Measurements from ENCODE around the gene JAZF1.

- TF ChIP-seq CTCF (IDR thresholded peaks at IDR 0.05; ENCODE audit: low read length) (no peak), EZH2phosphoT487 (IDR thresholded peaks at IDR 0.05; ENCODE audit: low read length) (no peak), EZH2 (optimal IDR thresholded peaks at IDR 0.05; ENCODE audit: low read depth, low read length) (no peak)
These were observed 30.4 kb upstream of the JAZF1 start for GRCh38 chr7:28211006-28211405.

Data from MM.1S (cell line).